Esophagus (tissue), 2 donors: Measurements from ENCODE around the gene DCXR. TPM values are rescaled to one million over a fixed set of nuclear protein-coding genes. Genes with fewer than 3 reads are reported as not detected.

Source experiments
- H3K27ac ChIP-seq, 2 donors: one replicate each; pipeline ENCODE4 v1.5.1; 2013; ENCODE audit warnings: low read depth in 2 of 2, mild to moderate bottlenecking in 2 of 2, inconsistent platforms in 1 of 2, low read length in 1 of 2, moderate library complexity in 1 of 2
- H3K27me3 ChIP-seq, 2 donors: one replicate each; pipeline ENCODE4 v1.6.1; 2013; ENCODE audit warnings: low read length in 2 of 2, control low read depth in 1 of 2, mild to moderate bottlenecking in 1 of 2; ENCODE audit not compliant: insufficient read depth in 2 of 2, control insufficient read depth in 1 of 2
- H3K36me3 ChIP-seq, 2 donors: one replicate each; pipeline ENCODE4 v1.6.1; 2013; ENCODE audit warnings: low read length in 1 of 2; ENCODE audit not compliant: control insufficient read depth in 2 of 2, insufficient read depth in 2 of 2
- H3K4me1 ChIP-seq, 2 donors: one replicate each; pipeline ENCODE4 v1.6.1; 2013; ENCODE audit warnings: low read length in 1 of 2; ENCODE audit not compliant: control insufficient read depth in 2 of 2, insufficient read depth in 2 of 2
- H3K4me3 ChIP-seq, 2 donors: one replicate each; pipeline ENCODE4 v1.5.1; 2013; ENCODE audit warnings: low read length in 2 of 2, mild to moderate bottlenecking in 2 of 2, low read depth in 1 of 2, moderate library complexity in 1 of 2
- H3K9me3 ChIP-seq, 2 donors: one replicate each; pipeline ENCODE4 v1.6.1; 2013; ENCODE audit warnings: mild to moderate bottlenecking in 2 of 2, low read depth in 1 of 2, low read length in 1 of 2, moderate library complexity in 1 of 2; ENCODE audit not compliant: control insufficient read depth in 2 of 2, insufficient read depth in 1 of 2
- WGBS, 2 donors: extraction: QIAGEN DNeasy Blood & Tissue Kit; methylation state at CpG; one replicate each; pipeline ENCODE4 v1.1.7; 2013; 5-methylcytosine and 5-hydroxymethylcytosine counted together
- polyA plus RNA-seq, 2 donors: library from polyadenylated mRNA; stranded (reverse); fragments of 200-250 nt; gene quantifications; one replicate each; pipeline ENCODE4 v1.2.3, GENCODE V29; 2013
- donor health status: healthy with polysubstance abuse.
- donor health status: Bipolar disorder and iron deficiency.

The DCXR gene
- polyA plus RNA-seq, 2 donors: 136 to 145 TPM

DNA sequence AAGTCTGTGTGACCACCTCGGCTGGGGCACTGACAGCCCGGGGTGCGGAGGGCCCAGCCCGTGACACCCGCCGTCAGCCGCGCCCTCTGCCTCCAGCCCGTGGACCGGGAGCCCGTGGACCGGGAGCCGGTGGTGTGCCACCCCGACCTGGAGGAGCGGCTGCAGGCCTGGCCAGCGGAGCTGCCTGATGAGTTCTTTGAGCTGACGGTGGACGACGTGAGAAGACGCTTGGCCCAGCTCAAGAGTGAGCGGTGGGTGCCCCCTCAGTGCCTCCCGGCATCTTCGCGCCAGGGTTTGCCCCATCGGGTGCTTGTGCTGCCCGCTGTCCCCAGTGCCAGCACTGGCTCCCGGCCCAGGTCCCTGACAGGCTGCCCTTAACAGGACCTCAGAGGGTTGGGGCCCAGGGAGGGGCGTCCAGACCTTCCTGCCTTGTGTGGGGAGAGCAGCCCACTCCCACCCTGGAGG lies 28.5 kb downstream of the DCXR start:
- H3K36me3 ChIP-seq: peaks cover 0 to 7% of the 10 kb centered on the region in 2 donors
- H3K9me3 ChIP-seq: no peaks in the 10 kb centered on the region
- peaks cover 0 to 21% of the 10 kb centered on the region in 2 donors for H3K4me1 ChIP-seq
- H3K27me3 ChIP-seq: no peaks in the 10 kb centered on the region
- H3K27ac ChIP-seq: no peak overlapping the region
- WGBS, 2 donors: 90 to 93% methylated on average over 22 to 28 of the region's 28 CpGs
- no peak overlapping the region for H3K4me3 ChIP-seq

- 85 to 88% methylated on average over 26 of the region's 26 CpGs for WGBS, 2 donors
- Histone ChIP-seq H3K4me1 (peaks cover 0 to 20% of the 10 kb centered on the region in 2 donors), H3K27me3 (no peaks in the 10 kb centered on the region), H3K36me3 (peaks cover 0 to 7% of the 10 kb centered on the region in 2 donors), H3K4me3 (no peak overlapping the region), H3K9me3 (no peaks in the 10 kb centered on the region), H3K27ac (no peak overlapping the region)
These were observed 29.1 kb downstream of the DCXR start for GRCh38 chr17:82008258-82008940.

GRCh38 chr17:82007495-82008257 lies 29.8 kb downstream of the DCXR start:
- Histone ChIP-seq H3K4me1 (peaks cover 0 to 19% of the 10 kb centered on the region in 2 donors), H3K27ac (no peak overlapping the region), H3K9me3 (no peaks in the 10 kb centered on the region), H3K4me3 (no peak overlapping the region), H3K36me3 (peaks cover 0 to 7% of the 10 kb centered on the region in 2 donors), H3K27me3 (no peaks in the 10 kb centered on the region)
- WGBS, 2 donors: 83 to 84% methylated on average over 30 of the region's 30 CpGs

DNA sequence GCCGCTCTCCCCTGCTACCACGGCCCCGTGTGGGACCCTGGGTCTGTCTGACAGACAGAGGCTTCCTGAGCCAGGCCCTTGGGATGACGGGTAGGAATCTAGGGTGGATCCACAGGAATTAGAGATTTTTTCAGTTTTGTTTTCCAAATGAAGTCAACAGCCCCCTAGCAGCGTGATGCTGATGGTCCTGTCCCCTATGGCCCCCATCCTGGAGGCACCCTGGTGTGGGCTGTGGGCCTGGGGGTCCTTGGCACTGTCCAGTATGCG lies 30.3 kb downstream of the DCXR start:
- Histone ChIP-seq H3K9me3 (no peaks in the 10 kb centered on the region), H3K36me3 (peaks cover 0 to 7% of the 10 kb centered on the region in 2 donors), H3K27me3 (no peaks in the 10 kb centered on the region), H3K4me1 (peaks cover 0 to 19% of the 10 kb centered on the region in 2 donors), H3K4me3 (no peak overlapping the region), H3K27ac (no peak overlapping the region)
- WGBS, 2 donors: 75 to 81% methylated on average over 6 of the region's 6 CpGs

DNA sequence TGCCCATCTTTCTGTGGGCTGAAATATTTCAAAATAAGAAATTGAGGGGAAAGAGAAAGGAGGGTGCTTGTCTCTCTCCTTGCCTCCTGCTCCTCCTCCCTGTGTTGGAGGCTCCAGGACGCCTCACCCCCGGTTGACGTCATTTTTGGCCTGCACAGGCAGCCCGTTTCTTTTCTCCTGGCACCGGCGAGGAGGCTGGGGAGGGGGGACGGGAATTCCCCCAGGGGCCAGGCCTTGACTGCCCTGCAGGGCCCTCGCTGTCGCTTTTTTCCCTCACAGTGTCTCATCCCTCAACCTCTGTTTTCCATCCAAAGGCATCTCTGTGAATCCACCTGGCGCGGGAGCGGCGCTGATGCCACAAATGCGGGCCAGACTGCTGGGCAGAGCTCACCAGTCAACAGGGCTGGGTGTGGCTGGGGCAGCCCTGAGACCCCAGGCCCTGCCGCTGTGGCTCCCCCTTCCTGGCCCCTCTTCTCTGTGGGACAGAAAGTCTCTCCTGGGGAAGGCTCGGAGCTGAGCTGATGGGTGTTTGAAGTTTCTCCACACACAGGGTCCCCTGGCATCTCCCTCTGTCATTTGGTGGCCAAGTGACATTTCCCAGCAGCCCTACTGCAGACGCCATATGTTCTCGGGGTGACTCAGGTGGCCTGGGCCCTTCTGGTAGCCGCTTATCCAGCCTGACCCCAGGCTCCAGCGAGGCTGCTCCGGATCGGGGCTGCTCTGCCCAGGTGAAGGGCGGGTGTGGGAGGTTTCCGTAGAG lies 30.8 kb downstream of the DCXR start:
- H3K9me3 ChIP-seq: no peaks in the 10 kb centered on the region
- peaks cover 0 to 19% of the 10 kb centered on the region in 2 donors for H3K4me1 ChIP-seq
- H3K4me3 ChIP-seq: no peak overlapping the region
- 51 to 62% methylated on average over 24 of the region's 24 CpGs for WGBS, 2 donors
- no peak overlapping the region for H3K27ac ChIP-seq
- H3K27me3 ChIP-seq: no peaks in the 10 kb centered on the region
- H3K36me3 ChIP-seq: peaks cover 0 to 2% of the 10 kb centered on the region in 2 donors

- H3K36me3 ChIP-seq: peaks cover 0 to 2% of the 10 kb centered on the region in 2 donors
- peak overlapping the region in 1 of 2 donors; percentile 18 for H3K4me3 ChIP-seq
- 67 to 72% methylated on average over 28 to 30 of the region's 30 CpGs for WGBS, 2 donors
- no peak overlapping the region for H3K27ac ChIP-seq
- no peaks in the 10 kb centered on the region for H3K27me3 ChIP-seq
- peaks cover 0 to 21% of the 10 kb centered on the region in 2 donors for H3K4me1 ChIP-seq
- H3K9me3 ChIP-seq: no peaks in the 10 kb centered on the region
These were observed 31.7 kb downstream of the DCXR start for GRCh38 chr17:82005701-82006348.

GRCh38 chr17:82004517-82005455 lies 32.7 kb downstream of the DCXR start:
- no peaks in the 10 kb centered on the region for H3K9me3 ChIP-seq

GRCh38 chr17:82003411-82004381 lies 33.8 kb downstream of the DCXR start:
- Histone ChIP-seq H3K36me3 (peaks cover 0 to under 1% of the 10 kb centered on the region in 2 donors), H3K9me3 (no peaks in the 10 kb centered on the region), H3K27ac (peak overlapping the region; percentile 6 to 19), H3K4me3 (no peak overlapping the region), H3K27me3 (no peaks in the 10 kb centered on the region), H3K4me1 (peaks cover 0 to 27% of the 10 kb centered on the region in 2 donors)
- WGBS, 2 donors: 34 to 55% methylated on average over 53 of the region's 53 CpGs

More at GRCh38 chr17:82004517-82005455, 32.7 kb downstream of the DCXR start:
- peaks cover 0 to 27% of the 10 kb centered on the region in 2 donors for H3K4me1 ChIP-seq
- H3K36me3 ChIP-seq: peaks cover 0 to 2% of the 10 kb centered on the region in 2 donors
- no peak overlapping the region for H3K27ac ChIP-seq
- H3K27me3 ChIP-seq: no peaks in the 10 kb centered on the region
- no peak overlapping the region for H3K4me3 ChIP-seq
- WGBS, 2 donors: 88 to 92% methylated on average over 41 of the region's 41 CpGs
